Endothelial cell of umbilical vein (primary cell): Measurements from ENCODE around the gene C10orf67.

Experiments used
- POLR2A ChIP-seq: IDR thresholded peaks from 2 replicates; pipeline ENCODE4 v1.6.1; 2012; ENCODE audit warnings: low read depth, mild to moderate bottlenecking, control low read depth, low read length
- POLR2AphosphoS5 ChIP-seq: IDR thresholded peaks from 2 replicates; pipeline ENCODE4 v1.6.1; 2012; ENCODE audit warnings: low read depth, mild to moderate bottlenecking, control low read depth, low read length, moderate library complexity; ENCODE audit not compliant: insufficient read depth
- TF ChIP-seq, protein P1 (sequence below), 2 donors: IDR thresholded peaks; 1 replicate in 1 of 2; 2 replicates in 1 of 2; pipeline ENCODE4 v1.5.1; 2011; ENCODE audit warnings: low read length in 2 of 2, mild to moderate bottlenecking in 2 of 2, moderate library complexity in 2 of 2, control low read depth in 1 of 2, inconsistent platforms in 1 of 2, low read depth in 1 of 2; ENCODE audit not compliant: insufficient read depth in 1 of 2; ENCODE audit errors: extremely low read depth in 1 of 2

DNA sequence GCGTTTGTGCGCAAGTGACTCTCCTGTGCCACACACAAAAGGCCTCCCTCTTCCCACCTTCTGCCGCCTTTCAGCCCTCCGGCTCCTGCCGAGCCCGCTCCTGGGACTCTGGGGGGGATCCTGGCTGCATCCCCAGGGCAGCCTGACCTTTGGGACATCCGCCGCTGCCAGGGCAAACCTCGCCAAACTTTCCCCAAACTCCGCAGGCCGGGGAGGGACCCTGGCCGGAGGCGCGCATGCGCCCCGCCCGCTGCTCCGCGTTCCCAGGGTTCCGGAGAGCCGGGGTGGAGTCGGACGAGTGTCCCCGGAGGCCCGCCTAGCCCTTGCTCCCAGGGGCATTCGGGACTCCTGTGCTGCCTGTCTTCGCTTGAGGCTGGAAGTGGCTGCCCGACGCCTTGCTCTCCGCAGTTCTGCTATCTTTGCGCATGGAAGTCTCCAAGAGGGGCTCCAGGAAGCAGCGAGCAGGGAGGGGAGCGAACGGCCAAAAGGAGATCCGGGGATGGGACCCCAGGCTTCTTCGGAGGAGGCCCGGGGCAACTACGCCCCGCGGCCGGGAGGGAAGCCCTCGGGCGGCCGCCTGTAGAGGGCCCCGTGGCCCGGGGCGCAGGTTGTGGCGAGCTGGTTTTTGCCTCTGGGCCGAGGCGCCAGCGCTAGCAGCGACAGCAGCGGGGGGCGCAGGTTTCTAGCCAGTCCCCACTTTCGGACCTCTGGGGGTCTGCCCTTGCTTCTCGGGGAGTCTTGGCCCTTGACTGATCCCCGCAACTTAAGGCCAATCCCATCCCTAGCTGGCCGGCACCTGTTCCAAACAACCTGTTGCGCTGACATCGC lies 145.4 kb downstream of the C10orf67 start:
- TF ChIP-seq, protein P1, sequence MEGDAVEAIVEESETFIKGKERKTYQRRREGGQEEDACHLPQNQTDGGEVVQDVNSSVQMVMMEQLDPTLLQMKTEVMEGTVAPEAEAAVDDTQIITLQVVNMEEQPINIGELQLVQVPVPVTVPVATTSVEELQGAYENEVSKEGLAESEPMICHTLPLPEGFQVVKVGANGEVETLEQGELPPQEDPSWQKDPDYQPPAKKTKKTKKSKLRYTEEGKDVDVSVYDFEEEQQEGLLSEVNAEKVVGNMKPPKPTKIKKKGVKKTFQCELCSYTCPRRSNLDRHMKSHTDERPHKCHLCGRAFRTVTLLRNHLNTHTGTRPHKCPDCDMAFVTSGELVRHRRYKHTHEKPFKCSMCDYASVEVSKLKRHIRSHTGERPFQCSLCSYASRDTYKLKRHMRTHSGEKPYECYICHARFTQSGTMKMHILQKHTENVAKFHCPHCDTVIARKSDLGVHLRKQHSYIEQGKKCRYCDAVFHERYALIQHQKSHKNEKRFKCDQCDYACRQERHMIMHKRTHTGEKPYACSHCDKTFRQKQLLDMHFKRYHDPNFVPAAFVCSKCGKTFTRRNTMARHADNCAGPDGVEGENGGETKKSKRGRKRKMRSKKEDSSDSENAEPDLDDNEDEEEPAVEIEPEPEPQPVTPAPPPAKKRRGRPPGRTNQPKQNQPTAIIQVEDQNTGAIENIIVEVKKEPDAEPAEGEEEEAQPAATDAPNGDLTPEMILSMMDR (IDR thresholded peaks at IDR 0.05; ENCODE audit: extremely low read depth in 1 of 2, insufficient read depth in 1 of 2, low read depth in 1 of 2, low read length in 2 of 2), result no peak
- TF ChIP-seq POLR2A (no peak), POLR2AphosphoS5 (no peak)
